Body of pancreas (tissue), 4 donors: ENCODE measurements around the gene MCTP1.

Source experiments
- POLR2A ChIP-seq, 3 donors: fragments of 450-650 bp; IDR thresholded peaks; one replicate each; pipeline ENCODE4 v1.6.1; 2016; ENCODE audit warnings: antibody characterized with exemption in 3 of 3, mild to moderate bottlenecking in 2 of 3
- TF ChIP-seq, protein P1 (sequence below), 7 experiments: fragments of 450-650 bp in 4 of 7; fragments of 200-600 bp in 3 of 7; sonication (generic) in 3 of 7; IDR thresholded peaks; one replicate each; pipeline ENCODE4 v1.5.1; 2016 to 2019; ENCODE audit warnings: antibody characterized with exemption in 7 of 7

DNA sequence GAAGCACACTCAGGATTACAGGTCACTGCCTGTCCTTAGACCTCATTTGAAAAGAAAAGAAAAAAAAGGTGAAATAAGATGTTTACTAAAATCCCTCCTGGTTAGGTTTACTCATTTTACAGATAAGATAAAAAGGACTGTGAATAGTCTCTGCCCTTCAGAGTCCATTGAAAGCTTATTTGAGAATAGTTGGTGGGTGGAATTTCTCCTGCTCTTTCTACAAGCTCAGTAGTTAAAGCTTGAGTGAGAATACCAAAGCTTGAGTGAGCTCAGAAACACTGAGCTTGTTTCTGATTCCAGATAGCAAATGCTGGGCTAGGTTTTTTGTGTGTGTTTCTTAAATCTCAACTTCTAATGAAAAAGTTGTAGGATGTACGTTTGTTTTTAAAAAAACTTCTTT, 559.8 kb downstream of the MCTP1 start:
- no peak for TF ChIP-seq POLR2A (IDR thresholded peaks at IDR 0.05)
- TF ChIP-seq, protein P1, sequence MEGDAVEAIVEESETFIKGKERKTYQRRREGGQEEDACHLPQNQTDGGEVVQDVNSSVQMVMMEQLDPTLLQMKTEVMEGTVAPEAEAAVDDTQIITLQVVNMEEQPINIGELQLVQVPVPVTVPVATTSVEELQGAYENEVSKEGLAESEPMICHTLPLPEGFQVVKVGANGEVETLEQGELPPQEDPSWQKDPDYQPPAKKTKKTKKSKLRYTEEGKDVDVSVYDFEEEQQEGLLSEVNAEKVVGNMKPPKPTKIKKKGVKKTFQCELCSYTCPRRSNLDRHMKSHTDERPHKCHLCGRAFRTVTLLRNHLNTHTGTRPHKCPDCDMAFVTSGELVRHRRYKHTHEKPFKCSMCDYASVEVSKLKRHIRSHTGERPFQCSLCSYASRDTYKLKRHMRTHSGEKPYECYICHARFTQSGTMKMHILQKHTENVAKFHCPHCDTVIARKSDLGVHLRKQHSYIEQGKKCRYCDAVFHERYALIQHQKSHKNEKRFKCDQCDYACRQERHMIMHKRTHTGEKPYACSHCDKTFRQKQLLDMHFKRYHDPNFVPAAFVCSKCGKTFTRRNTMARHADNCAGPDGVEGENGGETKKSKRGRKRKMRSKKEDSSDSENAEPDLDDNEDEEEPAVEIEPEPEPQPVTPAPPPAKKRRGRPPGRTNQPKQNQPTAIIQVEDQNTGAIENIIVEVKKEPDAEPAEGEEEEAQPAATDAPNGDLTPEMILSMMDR (IDR thresholded peaks at IDR 0.05): no peak
